SK-N-MC (cell line): ENCODE data around the gene PEAK3.

ENCODE experiments used
- EZH2 ChIP-seq: fragments of 200-600 bp; sonication (generic); IDR thresholded peaks from one replicate; pipeline ENCODE4 v1.6.1; 2017; ENCODE audit warnings: antibody characterized with exemption
- FOXP2 ChIP-seq: optimal IDR thresholded peaks from 2 replicates; pipeline ENCODE3; 2011; ENCODE audit warnings: mild to moderate bottlenecking, moderate library complexity; ENCODE audit not compliant: insufficient read depth; ENCODE audit errors: extremely low read length, control extremely low read depth
- POLR2AphosphoS5 ChIP-seq: IDR thresholded peaks from 2 replicates; pipeline ENCODE4 v1.6.1; 2012; ENCODE audit warnings: mild to moderate bottlenecking, low read depth, low read length, borderline replicate concordance

GRCh38 chr19:2325281-2326046 lies 43.5 kb upstream of the PEAK3 start:
- TF ChIP-seq POLR2AphosphoS5 (no peak), EZH2 (no peak), FOXP2 (no peak)
